Ovary (tissue), 3 donors: ENCODE data around the gene FAM177A1.

Experiments used
- EP300 ChIP-seq: sonication (generic); formaldehyde crosslinking; IDR thresholded peaks from one replicate; pipeline ENCODE4 v1.6.1; 2017; ENCODE audit warnings: antibody characterized with exemption
- POLR2A ChIP-seq: fragments of 450-650 bp; IDR thresholded peaks from one replicate; pipeline ENCODE4 v1.6.1; 2017; ENCODE audit warnings: antibody characterized with exemption, mild to moderate bottlenecking, moderate library complexity
- TF ChIP-seq, protein P1 (sequence below), 3 donors: fragments of 450-650 bp in 2 of 3; fragments of 200-600 bp in 1 of 3; IDR thresholded peaks; one replicate each; pipeline versions ENCODE4 v1.5.1 to v1.8.0; 2016 to 2022; ENCODE audit warnings: antibody characterized with exemption in 3 of 3, mild to moderate bottlenecking in 1 of 3
- donor health status: DM: no; HTN: no; CAD: no.

DNA sequence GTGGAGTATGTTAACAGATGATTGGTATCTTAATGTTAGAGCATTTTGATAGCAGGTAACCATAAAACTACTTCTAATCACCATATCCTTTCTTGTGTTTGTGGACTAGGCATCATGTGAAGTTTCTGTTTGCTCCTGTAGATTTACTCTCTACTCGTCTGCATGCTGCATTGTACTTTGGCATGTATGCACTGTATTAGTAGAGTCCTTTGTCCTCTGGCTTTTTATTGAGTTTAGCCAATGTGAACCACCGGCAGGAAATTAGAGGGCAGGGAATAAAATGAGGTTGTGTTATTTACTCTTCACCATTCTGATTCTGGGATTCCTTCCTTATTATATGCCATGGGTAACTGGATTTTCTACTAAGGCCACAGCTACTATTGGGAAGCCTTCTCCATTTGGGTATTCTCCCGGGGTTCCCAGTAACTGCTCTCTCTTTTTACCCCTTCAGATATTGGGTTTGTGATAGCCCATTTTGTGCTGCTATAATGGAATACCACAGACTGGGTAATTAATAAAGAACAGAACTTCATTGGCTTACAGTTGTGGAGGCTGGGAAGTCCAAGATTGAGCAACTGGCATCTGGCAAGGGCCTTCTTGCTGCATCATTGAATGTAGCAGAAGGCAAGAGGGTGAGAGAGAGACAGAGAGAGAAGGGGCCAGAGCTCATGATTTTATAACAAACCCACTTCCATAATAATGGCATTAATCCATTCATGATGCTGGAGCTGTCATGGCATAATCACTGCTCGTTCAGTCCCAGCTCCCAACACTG is 22.4 kb downstream of the FAM177A1 start:
- no peak for TF ChIP-seq POLR2A
- TF ChIP-seq, protein P1, sequence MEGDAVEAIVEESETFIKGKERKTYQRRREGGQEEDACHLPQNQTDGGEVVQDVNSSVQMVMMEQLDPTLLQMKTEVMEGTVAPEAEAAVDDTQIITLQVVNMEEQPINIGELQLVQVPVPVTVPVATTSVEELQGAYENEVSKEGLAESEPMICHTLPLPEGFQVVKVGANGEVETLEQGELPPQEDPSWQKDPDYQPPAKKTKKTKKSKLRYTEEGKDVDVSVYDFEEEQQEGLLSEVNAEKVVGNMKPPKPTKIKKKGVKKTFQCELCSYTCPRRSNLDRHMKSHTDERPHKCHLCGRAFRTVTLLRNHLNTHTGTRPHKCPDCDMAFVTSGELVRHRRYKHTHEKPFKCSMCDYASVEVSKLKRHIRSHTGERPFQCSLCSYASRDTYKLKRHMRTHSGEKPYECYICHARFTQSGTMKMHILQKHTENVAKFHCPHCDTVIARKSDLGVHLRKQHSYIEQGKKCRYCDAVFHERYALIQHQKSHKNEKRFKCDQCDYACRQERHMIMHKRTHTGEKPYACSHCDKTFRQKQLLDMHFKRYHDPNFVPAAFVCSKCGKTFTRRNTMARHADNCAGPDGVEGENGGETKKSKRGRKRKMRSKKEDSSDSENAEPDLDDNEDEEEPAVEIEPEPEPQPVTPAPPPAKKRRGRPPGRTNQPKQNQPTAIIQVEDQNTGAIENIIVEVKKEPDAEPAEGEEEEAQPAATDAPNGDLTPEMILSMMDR (IDR thresholded peaks at IDR 0.05): no peak
- no peak for TF ChIP-seq EP300
